NCI-H345 treated with DMSO at 0.1 percent for 48 hours (cell line): Measurements from ENCODE around the gene SCTR.
A peak's percentile ranks its signal among the peaks of the same experiment; 100 is the strongest.

Experiments used
- DNase-seq: peaks from one replicate; lab custom pipeline; 2025; ENCODE audit not compliant: unreplicated experiment; lab: John Stamatoyannopoulos, UW

SCTR gene

GRCh38 chr2:119475857-119476244 lies 48.4 kb downstream of the SCTR start:
- DNase-seq: no peak

DNA sequence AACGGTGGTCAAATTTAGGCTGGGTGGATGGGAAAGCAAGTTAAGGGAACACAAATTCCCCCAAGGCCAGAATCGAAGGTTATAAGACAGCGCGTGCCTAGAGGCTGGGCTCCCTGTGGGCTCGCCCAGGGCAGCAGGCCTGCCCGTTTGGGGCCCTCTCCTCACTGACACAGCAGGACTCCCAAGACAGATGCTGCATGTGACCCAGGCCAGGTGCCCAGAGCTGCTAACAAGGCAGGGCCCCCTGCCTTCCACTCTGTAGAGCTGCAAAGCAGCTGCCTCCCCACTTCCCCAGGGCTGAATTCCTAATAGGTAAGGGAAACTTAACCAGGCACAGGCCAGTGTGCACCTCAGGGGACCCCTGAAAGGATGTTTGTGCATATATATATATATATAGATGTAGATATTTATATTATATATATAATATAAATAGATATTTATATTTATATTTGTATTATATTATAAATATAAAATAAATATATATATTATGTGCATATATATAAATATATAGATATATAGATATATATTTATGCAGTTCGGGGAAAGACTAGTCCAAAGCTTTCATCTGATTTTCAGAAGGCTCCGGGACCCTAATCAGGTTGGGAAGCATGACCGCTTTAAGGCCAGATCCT lies 48.9 kb downstream of the SCTR start:
- DNase-seq: peak; percentile 14

DNA sequence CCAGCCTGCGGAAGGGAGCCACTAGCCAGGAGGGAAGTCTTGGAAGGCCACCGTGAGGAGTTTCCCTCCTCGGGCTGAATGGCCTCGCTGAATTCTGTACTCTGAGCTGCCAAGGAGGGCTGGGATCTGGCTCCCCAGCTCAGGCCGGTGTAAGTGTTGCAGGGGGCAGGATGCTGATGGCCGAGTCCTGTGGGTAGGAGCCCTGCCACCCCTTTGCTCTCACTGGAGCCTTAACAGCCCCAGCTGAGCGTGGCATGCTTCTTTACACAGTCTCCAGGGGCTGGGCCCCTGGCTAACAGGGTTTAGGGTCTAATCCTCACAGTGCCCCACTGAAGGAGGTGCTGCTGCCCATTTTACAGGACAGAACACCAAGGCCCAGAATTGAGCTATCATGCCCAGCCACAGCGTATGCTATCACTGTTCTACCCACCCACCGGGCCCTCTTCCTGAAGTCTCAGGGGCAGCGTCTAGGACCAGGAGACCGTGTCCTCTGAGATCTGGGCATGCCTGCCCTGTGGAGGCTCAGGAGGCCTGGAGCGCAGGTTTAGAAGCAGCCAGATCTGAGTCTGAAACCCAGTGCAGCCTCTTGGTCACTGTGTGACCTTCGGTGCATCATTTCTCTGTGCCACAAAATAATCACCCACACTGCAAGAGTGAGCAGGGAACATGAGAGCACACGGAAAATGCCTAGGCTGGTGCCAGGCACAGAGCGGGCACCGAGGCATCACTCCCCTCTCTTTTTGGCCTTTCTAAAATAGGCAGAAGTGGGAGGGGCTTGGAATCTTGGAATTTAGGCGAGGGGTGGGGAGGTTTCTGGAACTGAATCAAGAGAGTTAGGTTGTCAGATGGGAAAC lies 49.7 kb downstream of the SCTR start:
- no peak for DNase-seq

- no peak for DNase-seq
Observed at GRCh38 chr2:119473621-119474370, 50.5 kb downstream of the SCTR start.

GRCh38 chr2:119472749-119473148 lies 51.5 kb downstream of the SCTR start:
- no peak for DNase-seq

DNA sequence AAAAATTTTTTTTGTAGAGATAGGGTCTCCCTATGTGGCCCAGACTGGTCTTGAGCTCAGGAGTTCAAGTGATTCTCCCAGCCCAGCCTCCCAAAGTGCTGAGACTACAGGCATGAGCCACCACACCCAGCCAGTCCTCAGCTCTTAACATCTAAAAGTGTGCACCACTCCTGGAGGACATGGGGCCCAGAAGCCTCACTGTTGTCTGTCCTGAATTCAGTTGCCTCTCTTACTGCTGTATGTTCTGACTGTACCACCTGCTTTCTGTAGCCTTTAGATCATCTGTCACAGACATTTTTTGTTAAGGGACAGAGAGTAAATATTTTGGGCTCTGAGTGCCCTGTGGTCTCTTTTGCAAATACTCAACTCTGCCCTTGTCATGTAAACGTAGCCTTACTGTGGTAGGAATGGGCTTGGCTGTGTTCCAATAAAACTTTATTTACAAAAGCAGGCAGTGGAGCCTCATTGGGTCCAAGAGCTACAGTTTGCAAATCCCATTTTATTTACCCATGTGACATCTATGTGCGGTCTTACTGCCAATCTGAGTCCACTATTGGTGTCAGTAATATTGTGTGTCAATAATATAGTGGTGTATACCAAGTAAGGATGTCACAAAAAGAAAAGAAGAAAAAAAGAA lies 54.5 kb downstream of the SCTR start:
- peak; percentile 69 for DNase-seq

- no peak for DNase-seq
Observed at GRCh38 chr2:119469131-119469530, 55.2 kb downstream of the SCTR start.

GRCh38 chr2:119468154-119468955 lies 55.9 kb downstream of the SCTR start:
- no peak for DNase-seq

DNA sequence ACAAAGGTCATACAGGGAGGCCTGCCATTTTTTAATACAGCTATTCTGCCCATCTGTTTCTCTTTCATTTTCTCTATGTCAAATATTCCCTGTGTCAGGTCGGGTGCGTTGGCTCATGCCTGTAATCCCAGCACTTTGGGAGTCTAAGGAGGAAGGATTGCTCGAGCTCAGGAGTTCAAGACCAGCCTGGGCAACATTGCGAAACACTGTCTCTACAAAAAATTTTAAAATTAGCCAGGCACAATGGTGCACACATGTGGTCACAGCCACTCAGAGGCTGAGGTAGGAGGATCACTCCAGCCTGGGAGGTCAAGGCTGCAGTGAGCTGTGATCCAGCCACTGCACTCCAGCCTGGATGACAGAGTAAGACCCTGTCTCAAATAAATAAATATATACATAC lies 57.9 kb downstream of the SCTR start:
- DNase-seq: no peak

GRCh38 chr2:119465687-119466086 lies 58.6 kb downstream of the SCTR start:
- DNase-seq: no peak

DNA sequence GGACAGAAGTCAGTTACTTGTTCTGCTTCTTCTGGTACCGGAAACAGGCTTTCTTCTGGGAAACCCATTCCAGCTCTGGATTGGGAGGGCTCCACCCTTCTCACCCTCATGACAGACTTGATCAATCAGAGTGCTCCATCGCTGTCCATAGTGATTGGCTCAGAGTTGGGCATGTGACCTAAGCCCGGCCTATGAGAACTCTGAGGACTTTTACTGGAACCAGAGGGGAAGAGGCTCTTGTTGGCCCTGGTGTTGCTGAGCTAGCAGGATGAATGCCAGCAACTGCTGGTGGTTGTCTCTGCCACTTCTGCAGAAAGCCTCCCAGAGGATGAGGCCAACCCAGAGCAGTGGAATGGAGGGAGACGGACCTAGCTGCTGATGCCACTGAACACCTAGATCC lies 59.3 kb downstream of the SCTR start:
- DNase-seq: no peak

GRCh38 chr2:119463990-119464389 lies 60.3 kb downstream of the SCTR start:
- DNase-seq: no peak

GRCh38 chr2:119463136-119463535 lies 61.1 kb downstream of the SCTR start:
- no peak for DNase-seq

- DNase-seq: no peak
Observed at GRCh38 chr2:119462574-119462973, 61.7 kb downstream of the SCTR start.

DNA sequence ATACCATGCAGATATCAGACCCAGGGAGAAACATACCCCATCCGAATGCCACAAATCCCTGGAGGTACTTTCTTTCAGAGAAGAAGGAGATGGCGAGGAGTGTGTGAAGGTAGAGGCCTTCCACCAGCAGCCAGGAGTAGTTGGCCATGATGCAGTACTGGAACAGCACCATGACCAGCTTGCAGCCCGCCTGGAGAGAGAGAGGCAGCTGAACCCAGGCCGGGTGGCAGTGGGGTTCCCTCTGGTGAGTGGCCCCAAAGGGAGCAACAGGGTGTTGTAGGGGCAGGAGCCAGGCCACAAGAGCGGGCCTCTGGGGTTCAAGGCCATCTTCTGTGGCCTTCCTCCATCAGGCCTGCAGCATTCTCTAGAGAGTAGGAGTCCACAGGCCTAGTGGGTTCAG lies 62.5 kb downstream of the SCTR start:
- no peak for DNase-seq

GRCh38 chr2:119460076-119460475 lies 64.2 kb downstream of the SCTR start:
- no peak for DNase-seq

DNA sequence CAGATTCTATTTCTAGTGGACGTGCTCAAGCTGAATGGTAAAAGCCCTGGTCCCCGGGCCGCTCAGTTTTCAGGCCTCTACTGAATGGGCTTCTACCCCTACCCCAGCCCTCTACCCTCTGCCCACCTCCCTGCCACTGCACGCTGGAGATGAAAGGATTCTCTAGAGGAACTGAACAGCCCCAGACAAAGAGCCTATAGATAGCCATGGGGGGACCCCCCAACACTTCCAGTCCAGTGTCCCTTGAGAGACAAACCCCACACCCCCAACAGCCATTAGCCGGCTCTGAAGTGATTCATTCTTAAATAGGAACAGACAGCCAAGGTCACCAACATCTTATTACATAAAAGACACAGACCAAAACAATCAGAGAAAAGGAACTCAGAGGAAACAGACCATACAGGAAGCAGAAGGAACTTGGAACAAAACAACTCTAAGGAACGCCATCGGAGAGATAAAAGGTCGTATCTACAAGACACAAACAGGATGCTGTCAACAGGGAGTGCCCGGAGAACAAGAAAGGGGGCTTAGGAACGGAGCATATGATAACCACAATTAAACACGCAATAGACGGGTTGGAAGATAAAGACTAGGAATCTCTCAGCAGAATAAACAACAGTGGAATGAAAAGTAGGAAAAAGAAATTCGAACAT lies 69.1 kb downstream of the SCTR start:
- no peak for DNase-seq

DNA sequence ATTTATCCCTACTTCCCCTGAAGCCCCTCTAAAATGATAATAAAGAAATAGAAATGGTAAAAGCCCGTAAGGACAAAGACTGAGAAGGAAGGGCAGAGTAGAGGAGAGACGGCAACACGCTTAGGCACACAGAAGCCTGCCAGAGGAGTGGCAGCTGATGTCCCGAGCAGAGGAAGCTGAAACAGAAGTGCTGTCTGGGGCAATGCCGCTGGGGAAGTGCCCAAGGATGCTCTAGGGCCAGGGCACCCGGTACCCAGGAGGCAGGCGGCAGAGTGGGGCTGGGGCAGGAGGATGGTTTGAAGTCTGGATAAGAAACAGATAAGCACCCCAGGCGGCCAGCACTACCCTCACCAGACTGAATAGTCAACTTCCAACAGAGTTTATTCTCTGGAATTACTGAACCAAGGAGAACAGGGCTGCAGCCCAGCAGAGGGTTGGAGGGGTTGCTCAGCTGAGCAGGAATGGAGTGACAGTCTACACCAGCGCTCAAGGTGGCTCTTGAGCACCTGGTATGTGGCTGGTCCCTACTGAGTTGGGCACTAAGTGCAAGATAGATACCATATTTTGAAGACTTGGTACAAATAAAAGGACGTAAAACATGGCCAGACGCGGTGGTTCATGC lies 70.2 kb downstream of the SCTR start:
- DNase-seq: no peak

GRCh38 chr2:119451336-119452050 lies 72.8 kb downstream of the SCTR start:
- DNase-seq: no peak
